ENCODE measurements around the gene KIAA1614. TPM values are rescaled to one million over a fixed set of nuclear protein-coding genes. Genes with fewer than 3 reads are reported as not detected.
A peak's percentile ranks its signal among the peaks of the same experiment; 100 is the strongest.

Gene KIAA1614
- total and polyA plus RNA-seq, 10 of the 15 experiments (the other 5 are each of a cell fraction or from before 2014, with no cell fraction given), result 0.03 to 1.0 (median 0.26) TPM; not detected in 1

GRCh38 chr1:180981596-180982387, 69.1 kb downstream of the KIAA1614 start (continued):
- TF ChIP-seq ZNF592 (IDR thresholded peaks at IDR 0.05) (no peak), IRF4 (IDR thresholded peaks at IDR 0.05; ENCODE audit: low read depth, low read length) (no peak)

GRCh38 chr1:180982422-180982821, 69.7 kb downstream of the KIAA1614 start:
- Histone ChIP-seq H3K4me3 (peak overlapping the region; percentile 19; the same call in 1 of the 2 replicates), H2AFZ (ENCODE audit: control insufficient read depth, low read depth, low read length) (no peak overlapping the region), H3K4me2 (ENCODE audit: control insufficient read depth, insufficient read depth) (peak overlapping the region; percentile 50), H3K9me3 (replicated peaks; ENCODE audit: control insufficient read depth, insufficient read depth, low read length) (no peaks in the 10 kb centered on the region), H4K20me1 (ENCODE audit: control insufficient read depth, insufficient read depth) (no peaks in the 10 kb centered on the region), H3K27ac (ENCODE audit: control insufficient read depth, insufficient read depth) (peak overlapping the region; percentile 65; the same call in 1 of the 2 replicates), H3K27me3 (replicated peaks in 1 of 2; ENCODE audit: control insufficient read depth in 2 of 2, insufficient read depth in 2 of 2, low read length in 1 of 2) (no peaks in the 10 kb centered on the region), H3K36me3 (ENCODE audit: control insufficient read depth in 2 of 2, insufficient read depth in 2 of 2, low read length in 1 of 2) (peaks cover 12 to 26% of the 10 kb centered on the region in 2 experiments; a peak in 3 of 4 replicates), H3K4me1 (ENCODE audit: control insufficient read depth, insufficient read depth, low read length) (peaks cover 8% of the 10 kb centered on the region; the same call in 1 of the 2 replicates), H3K9ac (ENCODE audit: control insufficient read depth, insufficient read depth, low read length) (no peak overlapping the region), H3K79me2 (ENCODE audit: control insufficient read depth, insufficient read depth, low read length) (no peaks in the 10 kb centered on the region)
- FAIRE-seq (no peak), ATAC-seq (peak; percentile 35; the same call in 2 of the 3 replicates), DNase-seq (ENCODE audit: low read depth, low spot score) (no peak)
- ChIA-PET CTCF (interaction anchor here (0.8 to 4.4 kb wide), 8 partner anchors 10 to 187 kb away, joined by 3 to 36 read pairs (median 3); no protein-coding TSS in a partner anchor), RAD21 (ENCODE audit: unreplicated experiment) (interaction anchor here (0.7 to 3.1 kb wide), 10 partner anchors 10 to 119 kb away, joined by 3 to 26 read pairs (median 4); partner anchors contain the start of gene MR1), POLR2A (interaction anchor here (0.6 to 1.7 kb wide), 2 partner anchors 28 to 62 kb away, joined by 3 to 5 read pairs; no protein-coding TSS in a partner anchor), SMC1A (ENCODE audit: uncharacterized antibody, unreplicated experiment) (interaction anchor here (0.6 to 8.9 kb wide), 11 partner anchors 10 to 187 kb away, joined by 3 to 72 read pairs (median 4); no protein-coding TSS in a partner anchor)
- TF ChIP-seq YY1 (IDR thresholded peaks at IDR 0.05; ENCODE audit: low read depth, low read length), result no peak
- 0 out of 2 replicates have a peak, but pooled peaks have one; percentile 13 for TF ChIP-seq JUNB (IDR thresholded peaks at IDR 0.05)
- intact Hi-C loops (cut with micrococcal nuclease; ENCODE audit: unreplicated experiment) (no loop called here), in situ Hi-C loops (cut with MboI) (no loop called here)
- BruUV-seq (replicated peaks), result no TSS peak
- WGBS (ENCODE audit: insufficient coverage, insufficient replicate concordance, low lambda C conversion rate, missing lambda C conversion rate), result 27% methylated on average over 1 of the region's 1 CpG

Measured in GM12878 (cell line).